GM21447 (cell line): Measurements from ENCODE around the gene TSHZ2.
"Not testable (repeated sequence)": the region's sequence is repeated elsewhere in the genome, so short reads cannot be mapped to it uniquely, and the experiment has no call there.

Experiments
- ATAC-seq: cut with Tn5 transposase; IDR thresholded peaks from one replicate; pipeline ENCODE4 v1.9.1; 2021; ENCODE audit not compliant: unreplicated experiment

Gene TSHZ2

DNA sequence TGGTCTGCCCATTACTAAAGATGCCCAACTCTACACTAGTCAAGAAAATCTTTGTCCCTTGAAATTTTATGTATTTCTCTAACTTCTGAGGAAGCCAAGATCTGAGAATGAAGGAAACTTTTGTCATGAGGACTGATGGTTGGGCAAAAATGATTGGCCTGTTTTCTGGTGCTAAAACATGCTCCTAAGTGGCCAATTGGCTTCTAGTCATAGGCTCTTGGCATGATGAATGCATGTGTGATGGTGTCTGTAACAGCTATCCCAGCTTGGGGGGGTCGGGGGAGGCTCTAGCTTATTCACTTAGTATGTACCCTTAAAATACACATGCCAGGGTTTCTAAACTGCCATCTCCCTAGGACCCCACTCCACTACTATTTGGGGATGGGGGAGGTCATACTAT lies 392.9 kb downstream of the TSHZ2 start:
- ATAC-seq: no peak

DNA sequence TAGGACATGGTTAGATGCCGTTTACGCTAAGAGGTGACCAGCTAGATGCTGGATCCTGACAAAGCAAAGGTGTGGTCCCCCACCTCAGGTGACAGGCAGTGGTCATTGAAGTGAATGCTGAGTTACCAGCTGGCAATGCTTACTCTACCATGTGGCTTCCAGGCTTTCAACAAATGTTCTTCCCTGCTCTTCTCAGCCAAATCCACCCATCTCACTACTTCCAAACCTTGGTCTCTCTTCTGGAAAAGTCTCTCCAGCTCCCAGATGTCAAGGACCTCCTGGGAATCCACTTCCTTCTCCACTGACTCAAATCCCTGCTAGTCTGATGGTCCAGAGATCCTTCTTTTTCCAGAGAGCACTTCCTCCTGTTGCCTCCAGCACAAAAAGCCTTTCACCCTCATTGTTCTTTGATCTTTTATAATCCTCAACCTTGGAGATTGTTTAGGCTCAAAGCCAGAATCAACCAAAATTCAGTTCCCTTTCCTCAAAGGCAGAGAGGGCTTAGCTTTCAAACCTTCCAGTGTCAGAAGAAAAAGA lies 393.4 kb downstream of the TSHZ2 start:
- no peak for ATAC-seq

DNA sequence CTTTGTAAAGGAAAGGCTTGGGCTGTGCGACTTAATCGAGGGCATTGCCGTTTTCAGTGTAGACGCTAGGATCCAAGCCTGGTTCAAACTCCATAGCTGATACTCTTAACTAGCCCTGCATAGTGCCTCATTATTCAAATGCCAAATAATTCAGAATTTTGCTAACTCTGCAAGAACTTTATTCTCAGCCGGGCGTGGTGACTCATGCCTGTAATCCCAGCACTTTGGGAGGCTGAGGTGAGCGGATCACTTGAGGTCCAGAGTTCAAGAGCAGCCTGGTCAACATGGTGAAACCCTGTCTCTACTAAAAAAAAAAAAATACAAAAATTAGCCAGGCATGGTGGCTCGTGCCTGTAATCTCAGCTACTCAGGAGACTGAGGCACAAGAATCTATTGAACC lies 394.8 kb downstream of the TSHZ2 start:
- not testable (repeated sequence) for ATAC-seq

DNA sequence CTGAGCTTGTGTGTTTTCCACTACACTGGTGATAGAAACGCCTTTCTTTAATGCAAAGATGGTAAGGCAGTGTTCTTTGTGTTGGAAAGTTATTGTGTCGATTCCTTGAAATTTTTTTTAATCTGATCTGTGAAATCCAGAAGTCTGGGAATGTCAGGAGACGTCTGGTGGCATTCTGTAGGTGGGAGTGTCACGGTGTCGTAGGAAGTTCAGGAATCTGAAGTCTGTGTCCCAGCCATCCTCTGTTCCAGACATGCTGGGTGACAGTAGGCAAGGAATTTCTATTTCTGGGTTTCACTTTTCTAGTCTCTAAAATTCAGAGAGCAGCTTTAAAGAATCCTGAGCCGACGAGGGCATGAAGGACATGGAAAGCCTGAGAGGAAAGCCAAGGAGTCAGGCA lies 397.7 kb downstream of the TSHZ2 start:
- no peak for ATAC-seq

DNA sequence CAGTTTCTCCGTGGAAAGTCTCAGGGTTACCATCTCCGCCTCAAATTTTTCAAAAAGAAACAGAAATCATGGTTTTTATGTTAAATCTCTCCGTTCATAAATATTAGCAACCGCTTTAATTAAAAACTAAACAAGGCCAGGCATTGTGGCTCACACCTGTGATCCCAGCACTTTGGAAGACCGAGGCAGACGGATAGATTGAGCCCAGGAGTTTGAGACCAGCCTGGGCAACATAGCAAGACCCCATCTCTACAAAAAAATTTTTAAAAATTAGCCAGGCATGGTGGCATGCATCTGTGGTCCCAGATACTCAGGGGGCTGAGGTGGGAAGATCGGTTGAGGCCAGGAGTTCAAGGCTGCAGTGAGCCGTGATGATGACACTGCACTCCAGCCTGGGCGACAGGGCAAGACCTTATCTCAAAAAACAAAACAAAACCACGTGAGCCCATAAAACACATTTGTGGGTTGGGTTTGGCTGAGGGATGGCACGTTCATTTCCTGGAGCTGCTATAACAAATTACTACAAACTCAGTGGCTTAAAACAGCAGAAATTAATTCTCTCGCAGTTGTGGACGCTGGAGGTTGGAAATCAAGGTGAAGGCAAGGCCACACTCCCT lies 398.3 kb downstream of the TSHZ2 start:
- ATAC-seq: no peak

DNA sequence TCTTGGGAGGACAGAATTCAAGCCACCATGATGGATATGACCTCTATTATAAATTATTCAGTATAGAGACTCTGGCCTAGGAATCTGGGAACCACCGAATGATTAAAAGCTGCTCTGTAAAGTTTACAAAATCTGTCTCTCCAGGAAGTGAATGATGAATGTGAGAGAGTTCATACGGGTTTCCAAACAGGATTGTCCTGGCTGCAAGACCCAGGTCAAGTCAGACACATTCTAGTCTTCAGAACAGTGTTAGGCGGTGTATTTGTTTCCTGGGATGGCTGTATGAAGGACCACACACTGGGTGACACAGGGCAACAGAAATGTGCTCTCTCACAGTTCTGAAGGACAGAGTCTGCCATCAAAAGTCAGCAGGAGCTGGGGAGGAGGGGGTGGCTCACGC lies 399.1 kb downstream of the TSHZ2 start:
- ATAC-seq: no peak

DNA sequence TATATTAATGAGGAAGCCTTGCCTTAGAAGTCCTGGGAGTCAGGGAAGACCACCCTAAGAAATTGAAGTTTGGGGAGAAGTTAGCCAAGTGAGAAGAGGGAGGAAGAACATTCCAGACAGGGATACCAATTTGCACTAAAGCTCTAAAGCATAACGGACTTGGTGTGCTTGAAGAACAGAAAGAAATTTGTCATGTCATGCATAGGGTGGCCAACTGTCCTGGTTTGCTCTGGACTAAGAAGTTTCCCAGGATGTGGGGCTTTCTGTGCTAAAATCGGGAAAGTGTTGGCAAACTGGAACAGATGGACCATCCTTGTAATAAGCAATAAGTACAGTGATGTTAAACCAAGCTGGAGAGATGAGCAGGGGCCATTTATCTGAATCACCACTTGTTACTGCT lies 403.9 kb downstream of the TSHZ2 start:
- ATAC-seq: no peak

DNA sequence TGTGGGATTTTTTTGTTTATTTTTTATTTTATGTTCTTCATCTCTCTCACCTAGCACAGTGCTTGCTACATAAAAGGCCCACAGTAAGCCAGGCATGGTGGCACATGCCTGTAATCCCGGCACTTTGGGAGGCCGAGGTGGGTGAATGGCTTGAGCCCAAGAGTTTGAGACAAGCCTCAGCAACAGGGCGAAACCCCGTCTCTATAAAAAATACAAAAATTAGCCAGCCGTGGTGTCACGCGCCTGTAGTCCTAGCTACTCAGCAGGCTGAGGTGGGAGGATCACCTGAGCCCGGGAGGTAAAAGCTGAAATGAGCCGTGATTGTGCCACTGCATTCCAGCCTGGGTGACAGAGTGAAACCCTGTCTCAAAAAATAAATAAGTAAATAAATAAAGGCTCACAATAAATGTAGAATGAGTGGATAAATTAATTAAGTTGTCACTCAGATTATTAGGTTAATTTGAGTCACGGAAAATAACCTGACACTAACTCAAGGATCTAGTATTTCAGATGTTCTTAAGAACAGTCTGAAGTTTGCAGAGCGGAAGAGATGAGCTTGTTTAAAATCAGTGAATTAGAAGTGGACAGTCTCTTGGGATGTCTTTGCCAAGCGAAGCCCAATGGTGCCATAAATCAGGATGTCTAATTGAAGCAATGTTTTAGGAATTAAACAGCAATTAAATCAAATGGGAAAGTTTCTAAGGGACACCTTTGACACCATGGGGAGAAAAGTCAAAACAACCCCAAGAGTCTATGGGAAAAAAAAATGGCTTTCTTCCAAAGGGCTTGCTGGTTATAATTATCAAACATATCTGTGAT lies 407.1 kb downstream of the TSHZ2 start:
- ATAC-seq: no peak

DNA sequence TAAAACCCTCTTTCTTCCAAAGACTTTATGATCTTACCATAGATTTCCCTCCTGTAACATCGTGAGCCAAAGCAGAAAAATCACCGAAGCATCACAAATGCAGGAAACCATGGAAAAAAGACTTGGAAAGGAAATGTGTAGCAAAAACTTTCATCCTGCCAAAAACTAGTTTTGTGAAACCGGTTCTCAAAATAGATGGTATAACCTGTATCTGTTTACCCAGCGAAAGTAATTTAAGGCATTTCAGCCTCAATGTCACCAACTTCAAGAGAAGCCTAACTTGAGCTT lies 407.6 kb downstream of the TSHZ2 start:
- no peak for ATAC-seq

DNA sequence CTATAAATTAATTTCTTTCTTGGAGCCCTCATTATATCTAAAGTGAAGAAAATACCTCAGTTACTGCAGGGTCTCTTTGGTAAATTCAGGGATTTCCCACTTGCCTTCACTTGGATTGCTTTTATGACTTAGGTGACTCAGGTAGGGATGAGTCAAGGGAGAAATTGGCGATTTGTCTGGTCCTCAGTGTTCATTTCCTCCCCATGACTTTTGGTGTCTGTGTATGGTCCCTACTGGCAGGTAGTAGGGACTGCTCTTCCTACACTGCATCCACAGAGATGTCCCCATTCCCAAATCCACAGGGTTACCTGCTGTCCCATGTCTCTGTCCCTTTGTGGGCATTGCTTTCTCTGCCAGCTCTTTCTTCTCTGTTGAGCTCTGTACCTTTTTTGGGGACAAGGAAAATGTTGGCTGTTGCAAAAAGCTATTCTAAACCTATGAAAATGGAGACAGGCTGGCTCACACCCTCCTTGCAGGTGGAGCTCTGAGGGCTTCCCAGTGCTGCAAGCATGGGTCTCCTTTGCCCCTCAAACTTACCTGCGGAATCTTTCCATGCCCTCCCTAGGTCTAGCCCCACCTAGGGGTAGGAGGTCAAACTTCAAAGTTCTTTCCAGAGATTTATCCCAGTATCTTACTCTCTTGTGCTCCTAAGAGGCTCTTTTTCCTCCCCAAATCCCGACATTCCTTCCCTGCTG lies 409.6 kb downstream of the TSHZ2 start:
- ATAC-seq: no peak

DNA sequence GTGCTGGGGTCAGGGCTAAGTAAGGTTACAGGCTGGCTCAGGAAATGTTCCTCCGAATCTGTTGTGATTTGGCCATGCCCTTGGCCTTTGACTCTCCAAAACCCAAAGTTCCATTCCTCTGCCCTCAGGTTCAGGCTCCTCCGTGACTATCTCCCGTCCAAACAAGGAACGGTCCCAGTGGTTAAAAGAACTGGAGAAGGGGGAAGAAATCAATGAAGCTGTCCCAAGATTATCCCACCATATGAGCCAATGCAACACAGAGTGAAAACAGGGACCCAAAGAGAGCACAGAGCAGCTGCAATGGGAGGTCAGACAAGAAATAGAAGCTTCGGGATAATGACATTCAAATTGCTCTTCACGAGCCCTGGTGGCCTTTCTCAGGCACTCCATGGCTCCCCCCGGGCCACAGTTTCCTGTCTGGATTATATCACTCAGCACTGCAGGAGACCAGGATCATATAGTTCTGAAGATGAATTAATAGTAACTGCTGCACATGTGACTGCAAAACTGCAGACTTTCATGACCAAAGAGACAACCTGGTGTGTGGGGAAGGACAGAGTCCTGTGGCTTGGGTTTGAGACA lies 410.2 kb downstream of the TSHZ2 start:
- ATAC-seq: no peak

DNA sequence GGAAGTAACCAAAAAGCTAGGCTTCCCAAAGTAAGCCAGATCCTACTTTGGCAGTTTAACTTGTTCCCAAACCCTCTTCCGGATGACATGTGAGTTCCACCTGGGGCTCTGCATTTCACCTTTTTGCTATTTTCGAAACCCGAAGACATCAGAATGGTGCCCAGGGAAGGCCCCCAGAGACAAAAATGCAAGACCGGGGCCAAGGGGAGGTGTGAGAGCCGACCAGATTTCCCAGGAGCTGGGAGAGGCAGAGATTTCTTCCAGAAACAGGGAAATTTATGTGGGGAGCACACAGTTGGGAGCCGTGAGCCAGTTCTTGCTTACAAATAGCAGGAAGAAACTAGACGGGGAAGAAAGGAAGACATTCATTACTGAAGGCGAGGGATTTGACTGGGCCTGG lies 411.8 kb downstream of the TSHZ2 start:
- no peak for ATAC-seq

DNA sequence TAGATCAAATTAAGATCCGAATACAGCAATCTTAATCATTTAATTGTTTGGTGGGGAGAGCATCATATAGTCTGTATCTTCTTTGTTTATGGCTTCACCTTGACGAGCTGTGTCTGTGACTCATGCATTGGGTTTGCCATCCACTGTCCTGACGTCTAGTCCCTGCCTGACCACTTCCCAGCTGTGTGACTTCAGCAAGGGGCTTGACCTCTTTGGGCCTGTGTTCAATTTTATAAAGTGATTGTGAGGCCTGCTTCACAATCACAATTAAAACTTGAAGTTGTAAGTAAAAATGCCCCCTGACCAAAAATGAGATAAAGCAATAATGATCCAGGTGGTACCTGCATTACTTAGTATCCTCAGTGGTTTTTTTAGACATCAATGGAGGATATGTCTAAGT lies 412.2 kb downstream of the TSHZ2 start:
- no peak for ATAC-seq

DNA sequence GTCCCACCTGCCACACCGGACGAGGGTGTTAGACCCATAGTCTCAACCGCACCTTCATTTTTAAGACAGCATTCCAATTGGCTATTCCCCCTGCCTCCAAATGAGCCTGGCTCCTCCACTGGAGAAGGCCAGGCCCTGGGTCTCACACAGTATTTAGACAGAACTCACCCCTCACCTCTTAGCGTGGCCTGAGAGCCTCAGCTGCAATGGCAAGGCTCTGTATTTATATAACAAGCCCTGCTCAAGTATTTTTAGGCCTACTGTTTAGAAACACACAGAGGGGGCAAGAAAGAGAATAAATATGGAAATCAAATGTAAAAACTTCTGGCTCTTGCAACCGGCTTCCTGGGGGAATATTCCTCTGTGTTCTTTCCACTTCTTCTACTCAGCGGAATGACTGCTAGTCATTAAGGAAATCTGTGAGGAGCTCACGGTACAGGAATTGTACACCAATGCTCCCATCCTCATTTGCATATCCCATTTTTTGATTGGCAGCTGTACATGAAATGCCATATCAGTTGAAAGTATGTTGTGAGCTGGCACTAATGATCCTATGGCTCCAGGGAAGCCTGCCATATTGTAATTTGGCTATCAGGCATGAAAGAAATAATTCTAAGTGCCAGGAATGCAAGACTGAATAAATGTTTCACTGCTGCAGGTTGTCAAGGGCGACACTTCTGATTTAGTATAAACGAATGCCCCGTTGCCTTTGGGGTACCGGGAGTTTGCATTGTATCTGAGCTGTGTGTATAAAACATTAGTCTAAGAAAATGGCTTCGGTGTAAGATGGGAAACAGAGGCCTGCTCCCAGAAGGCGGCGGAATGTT lies 414.0 kb downstream of the TSHZ2 start:
- no peak for ATAC-seq

DNA sequence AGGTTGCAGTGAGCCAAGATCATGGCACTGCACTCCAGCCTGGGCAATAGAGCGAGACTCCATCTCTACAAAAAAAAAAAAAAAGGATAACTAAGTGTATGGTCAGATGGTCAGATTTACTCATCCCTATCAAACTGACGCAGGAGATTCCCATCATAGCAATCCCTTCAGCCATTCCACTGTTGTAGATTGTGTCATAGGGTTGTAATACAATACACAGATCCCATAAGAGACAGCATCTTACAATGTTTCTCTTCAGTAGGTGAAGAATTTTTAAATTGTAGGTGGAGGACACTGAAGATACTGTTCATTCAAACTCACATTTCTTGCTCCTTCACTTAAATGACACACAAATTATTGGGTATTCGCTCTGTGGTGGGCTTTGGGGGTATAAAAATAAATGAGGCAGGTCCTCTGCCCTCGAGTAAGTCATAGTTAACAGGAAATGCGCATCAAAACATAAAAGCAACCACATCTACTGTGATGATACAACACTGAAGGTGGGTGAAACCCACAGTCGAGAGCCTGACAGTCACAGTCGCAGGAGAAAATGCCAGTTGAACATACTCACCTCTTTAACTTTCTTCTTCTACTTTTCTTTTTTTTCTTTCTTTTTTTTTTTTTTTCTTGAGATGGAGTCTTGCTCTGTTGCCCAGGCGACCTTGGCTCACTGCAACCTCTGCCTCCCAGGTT lies 416.0 kb downstream of the TSHZ2 start:
- no peak for ATAC-seq

DNA sequence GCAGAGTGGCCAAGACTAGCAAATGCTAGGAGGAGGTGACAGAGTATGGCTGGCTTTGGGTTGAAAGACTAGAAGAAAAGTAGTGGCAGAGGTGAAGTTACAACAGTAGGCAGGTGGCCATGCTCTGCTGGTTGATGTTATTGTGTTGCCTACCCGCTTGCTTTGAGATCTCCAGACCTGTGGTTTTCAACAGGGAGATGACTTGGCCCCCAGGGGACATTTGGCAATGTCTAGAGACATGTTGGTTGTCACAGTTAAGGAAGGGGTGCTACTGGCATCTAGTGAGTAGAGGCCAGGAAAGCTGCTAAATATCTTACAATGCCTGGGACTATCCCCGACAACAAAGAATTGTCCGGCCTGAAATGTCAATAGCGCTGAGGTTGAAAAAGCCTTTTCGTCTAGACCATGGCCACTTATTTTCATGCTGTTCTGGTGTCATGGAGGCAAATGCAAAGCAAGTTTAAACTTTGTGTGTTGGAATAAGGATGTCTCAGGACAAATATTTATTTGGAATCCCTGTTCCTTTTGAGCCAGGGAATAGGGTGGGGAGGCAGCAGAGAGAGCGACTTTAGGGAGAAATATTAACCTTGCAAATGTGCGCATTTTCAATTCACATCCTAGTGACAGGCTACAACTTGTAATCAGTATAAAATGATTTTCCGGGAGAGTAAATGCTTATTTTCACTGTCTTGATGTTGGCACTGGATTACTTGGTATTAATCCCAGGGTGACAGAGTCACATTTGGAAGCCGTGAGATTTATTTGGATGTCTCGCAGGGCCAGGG lies 417.6 kb downstream of the TSHZ2 start:
- no peak for ATAC-seq

DNA sequence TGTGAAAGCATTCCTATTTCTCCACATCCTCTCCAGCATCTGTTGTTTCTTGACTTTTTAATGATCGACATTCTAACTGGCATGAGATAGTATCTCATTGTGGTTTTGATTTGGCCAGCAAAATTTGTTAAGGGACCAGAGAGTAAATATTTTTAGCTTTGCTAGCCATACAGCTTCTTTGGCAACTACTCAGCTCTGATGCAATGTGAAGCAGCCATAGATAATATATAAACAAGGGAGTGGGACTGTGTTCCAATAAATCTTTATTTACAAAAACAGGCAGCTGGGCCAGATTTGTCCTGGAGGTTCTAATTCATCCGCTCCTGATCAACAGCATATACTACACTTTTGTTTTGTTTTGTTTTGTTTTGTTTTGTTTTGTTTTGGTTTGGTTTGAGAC lies 418.6 kb downstream of the TSHZ2 start:
- ATAC-seq: no peak

DNA sequence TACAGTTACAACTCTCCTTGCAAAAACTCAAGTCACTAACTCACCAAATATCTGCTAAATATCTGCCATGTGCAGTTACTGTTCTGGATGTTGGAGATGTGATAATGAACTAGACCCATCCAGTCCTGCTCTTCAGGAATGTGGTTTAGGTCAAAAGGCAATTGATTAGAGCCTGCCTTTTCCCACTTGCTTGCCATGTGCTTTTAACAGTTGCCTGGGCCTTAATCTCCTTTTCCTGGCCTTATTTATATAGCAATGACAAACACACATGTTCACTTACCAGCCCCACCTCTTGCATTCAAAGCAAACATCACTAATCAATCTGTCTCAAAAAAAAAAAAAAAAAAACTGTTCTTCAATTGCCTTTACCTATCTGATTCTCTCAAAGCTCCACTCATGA lies 422.3 kb downstream of the TSHZ2 start:
- ATAC-seq: no peak

DNA sequence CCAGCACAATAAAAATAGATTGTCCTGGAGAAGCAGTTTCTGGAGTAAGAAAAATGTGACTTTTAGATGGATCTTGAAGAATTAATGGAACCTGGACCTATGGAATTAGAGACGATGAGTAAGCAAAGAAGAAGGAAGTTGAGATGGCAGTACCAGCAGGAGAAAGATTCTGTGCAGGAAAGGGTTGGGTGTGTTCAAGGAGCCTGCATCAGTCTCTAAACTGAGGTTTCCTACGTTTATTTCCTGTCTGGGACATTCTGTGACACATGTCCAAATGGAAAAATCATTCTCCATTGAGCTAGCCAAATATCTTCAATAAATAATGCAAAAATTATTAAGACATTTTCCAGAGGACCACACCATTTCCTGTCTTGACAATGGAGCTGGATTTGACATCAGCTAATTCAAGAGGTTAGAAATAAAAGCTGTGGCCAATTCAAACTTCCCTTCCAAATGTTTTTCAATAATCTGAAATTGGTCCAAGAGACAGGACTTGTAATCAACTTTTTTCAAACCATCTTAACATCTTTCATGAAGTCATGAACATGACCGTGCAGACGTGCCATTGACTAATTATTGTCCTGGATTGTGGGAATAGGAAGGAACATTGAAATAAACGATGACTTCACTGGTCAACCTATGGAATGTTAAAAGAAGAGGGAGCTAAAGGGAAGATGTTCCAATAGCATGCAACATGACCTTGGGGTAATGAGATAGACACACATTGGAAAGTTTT lies 423.2 kb downstream of the TSHZ2 start:
- ATAC-seq: no peak
